ENCODE measurements around the gene UBE4A. TPM values are rescaled to one million over a fixed set of nuclear protein-coding genes. Genes with fewer than 3 reads are reported as not detected.

The UBE4A gene
- total and polyA plus RNA-seq, 2 experiments from 2014 or later, result 11.8 to 42.2 TPM

GRCh38 chr11:118437208-118438125 is 78.1 kb downstream of the UBE4A start:
- H3K27me3 ChIP-seq (ENCODE audit: insufficient read depth), result peaks cover 14% of the 10 kb centered on the region
- H3K9me2 ChIP-seq (ENCODE audit: insufficient read depth), result no peaks in the 10 kb centered on the region
- H3K79me2 ChIP-seq (replicated peaks; ENCODE audit: insufficient read depth), result peaks cover 58% of the 10 kb centered on the region
- H3K4me2 ChIP-seq, result peak overlapping the region; percentile 96
- ATAC-seq, result peak; percentile 8
- Mint-ChIP-seq H3K4me3 (peak overlapping the region; percentile 97), H3K36me3 (ENCODE audit: low read depth) (peaks cover 20% of the 10 kb centered on the region), H3K27ac (peak overlapping the region; percentile 93), H3K9me3 (no peaks in the 10 kb centered on the region; the same call in 2 of the 3 replicates), H3K27me3 (ENCODE audit: insufficient read depth, low read depth, poor library complexity) (peaks cover 14% of the 10 kb centered on the region), H3K4me1 (peaks cover 43% of the 10 kb centered on the region)
- H2AFZ ChIP-seq, result no peak overlapping the region
- H4K20me1 ChIP-seq (replicated peaks; ENCODE audit: insufficient read depth), result peaks cover 50% of the 10 kb centered on the region
- no peak for TF ChIP-seq CREB1 (CRISPR knock-in tag; IDR thresholded peaks at IDR 0.05; ENCODE audit: low read depth)
- no peak for TF ChIP-seq ETS1 (IDR thresholded peaks at IDR 0.05)
- TF ChIP-seq EZH2phosphoT487 (IDR thresholded peaks at IDR 0.05; ENCODE audit: unreplicated experiment), result no peak
- no peak for TF ChIP-seq ZNF331 (CRISPR knock-in tag; IDR thresholded peaks at IDR 0.05; ENCODE audit: low read depth)
- peaks cover 11% of the 10 kb centered on the region; the same call in 1 of the 2 replicates for H3F3A ChIP-seq (replicated peaks; ENCODE audit: low read depth)
- peak overlapping the region; percentile 58; the same call in 1 of the 2 replicates for H3K27ac ChIP-seq (ENCODE audit: low read depth)
- peaks cover 47% of the 10 kb centered on the region for H3K4me1 ChIP-seq (ENCODE audit: insufficient read depth)
- H3K36me3 ChIP-seq (ENCODE audit: insufficient read depth), result peaks cover 4% of the 10 kb centered on the region; the same call in 1 of the 2 replicates
- H3K4me3 ChIP-seq, result peak overlapping the region; percentile 77
- peak; percentile 78 for DNase-seq (ENCODE audit: low spot score)

- Histone ChIP-seq H2AFZ (no peak overlapping the region), H3F3A (replicated peaks; ENCODE audit: low read depth) (peaks cover 11% of the 10 kb centered on the region; the same call in 1 of the 2 replicates), H3K79me2 (replicated peaks; ENCODE audit: insufficient read depth) (peaks cover 68% of the 10 kb centered on the region), H3K4me1 (ENCODE audit: insufficient read depth) (peaks cover 51% of the 10 kb centered on the region), H3K36me3 (ENCODE audit: insufficient read depth) (peaks cover 4% of the 10 kb centered on the region; the same call in 1 of the 2 replicates), H3K4me2 (peak overlapping the region; percentile 96), H3K27me3 (ENCODE audit: insufficient read depth) (peaks cover 7% of the 10 kb centered on the region), H3K4me3 (peak overlapping the region; percentile 77), H3K27ac (ENCODE audit: low read depth) (peak overlapping the region; percentile 58; the same call in 1 of the 2 replicates), H4K20me1 (replicated peaks; ENCODE audit: insufficient read depth) (peaks cover 58% of the 10 kb centered on the region), H3K9me2 (ENCODE audit: insufficient read depth) (no peaks in the 10 kb centered on the region)
- no peaks in the 10 kb centered on the region; the same call in 2 of the 3 replicates for H3K9me3 Mint-ChIP-seq
- peaks cover 14% of the 10 kb centered on the region for H3K27me3 Mint-ChIP-seq (ENCODE audit: insufficient read depth, low read depth, poor library complexity)
- peak overlapping the region; percentile 97 for H3K4me3 Mint-ChIP-seq
- H3K36me3 Mint-ChIP-seq (ENCODE audit: low read depth), result peaks cover 20% of the 10 kb centered on the region
- DNase-seq (ENCODE audit: low spot score) (peak; percentile 80), ATAC-seq (peak; percentile 2; the same call in 1 of the 3 replicates)
- H3K4me1 Mint-ChIP-seq, result peaks cover 51% of the 10 kb centered on the region
- no peak overlapping the region for H3K27ac Mint-ChIP-seq
- TF ChIP-seq STAT1 (IDR thresholded peaks at IDR 0.05; ENCODE audit: unreplicated experiment) (no peak), POLR2AphosphoS5 (IDR thresholded peaks at IDR 0.05; ENCODE audit: low read depth) (no peak), EZH2 (IDR thresholded peaks at IDR 0.05; ENCODE audit: low read depth, unreplicated experiment) (no peak), CTCF (conservative IDR thresholded peaks at IDR 0.05; ENCODE audit: low read depth in 2 of 2) (no peak), REST (IDR thresholded peaks at IDR 0.05; ENCODE audit: unreplicated experiment) (no peak), EZH2phosphoT487 (IDR thresholded peaks at IDR 0.05; ENCODE audit: unreplicated experiment) (no peak), JUNB (IDR thresholded peaks at IDR 0.05; ENCODE audit: unreplicated experiment) (no peak), NANOG (IDR thresholded peaks at IDR 0.05; ENCODE audit: borderline replicate concordance) (no peak), ZNF114 (CRISPR knock-in tag; IDR thresholded peaks at IDR 0.05) (no peak), ETS1 (IDR thresholded peaks at IDR 0.05) (no peak), ZNF331 (CRISPR knock-in tag; IDR thresholded peaks at IDR 0.05; ENCODE audit: low read depth) (no peak)
Observed at GRCh38 chr11:118438314-118438931, 79.0 kb downstream of the UBE4A start.
